GM12874 (cell line): ENCODE data around the gene MTR.

Source experiments
- TF ChIP-seq, protein P1 (sequence below): IDR thresholded peaks from 2 replicates; pipeline ENCODE4 v1.5.1; 2011; ENCODE audit warnings: low read depth, mild to moderate bottlenecking, control low read depth, low read length, moderate library complexity; ENCODE audit not compliant: insufficient read depth

The MTR gene

GRCh38 chr1:236761397-236762132 lies 33.5 kb upstream of the MTR start:
- TF ChIP-seq, protein P1, sequence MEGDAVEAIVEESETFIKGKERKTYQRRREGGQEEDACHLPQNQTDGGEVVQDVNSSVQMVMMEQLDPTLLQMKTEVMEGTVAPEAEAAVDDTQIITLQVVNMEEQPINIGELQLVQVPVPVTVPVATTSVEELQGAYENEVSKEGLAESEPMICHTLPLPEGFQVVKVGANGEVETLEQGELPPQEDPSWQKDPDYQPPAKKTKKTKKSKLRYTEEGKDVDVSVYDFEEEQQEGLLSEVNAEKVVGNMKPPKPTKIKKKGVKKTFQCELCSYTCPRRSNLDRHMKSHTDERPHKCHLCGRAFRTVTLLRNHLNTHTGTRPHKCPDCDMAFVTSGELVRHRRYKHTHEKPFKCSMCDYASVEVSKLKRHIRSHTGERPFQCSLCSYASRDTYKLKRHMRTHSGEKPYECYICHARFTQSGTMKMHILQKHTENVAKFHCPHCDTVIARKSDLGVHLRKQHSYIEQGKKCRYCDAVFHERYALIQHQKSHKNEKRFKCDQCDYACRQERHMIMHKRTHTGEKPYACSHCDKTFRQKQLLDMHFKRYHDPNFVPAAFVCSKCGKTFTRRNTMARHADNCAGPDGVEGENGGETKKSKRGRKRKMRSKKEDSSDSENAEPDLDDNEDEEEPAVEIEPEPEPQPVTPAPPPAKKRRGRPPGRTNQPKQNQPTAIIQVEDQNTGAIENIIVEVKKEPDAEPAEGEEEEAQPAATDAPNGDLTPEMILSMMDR = no peak

DNA sequence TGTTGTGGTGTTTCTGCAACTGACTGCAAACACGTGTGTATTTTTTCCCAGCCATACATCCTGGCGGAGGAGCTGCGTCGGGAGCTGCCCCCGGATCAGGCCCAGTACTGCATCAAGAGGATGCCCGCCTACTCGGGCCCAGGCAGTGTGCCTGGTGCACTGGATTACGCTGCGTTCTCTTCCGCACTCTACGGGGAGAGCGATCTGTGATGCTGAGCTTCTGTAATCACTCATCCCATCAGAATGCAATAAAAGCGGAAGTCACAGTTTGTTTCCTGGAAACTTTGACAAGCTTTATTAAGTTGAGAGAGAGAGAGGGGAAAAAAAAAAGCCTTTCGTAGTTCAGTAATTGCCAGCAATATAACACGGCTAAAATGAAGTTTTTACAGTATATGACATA lies 32.7 kb upstream of the MTR start:
- TF ChIP-seq, protein P1 = no peak

DNA sequence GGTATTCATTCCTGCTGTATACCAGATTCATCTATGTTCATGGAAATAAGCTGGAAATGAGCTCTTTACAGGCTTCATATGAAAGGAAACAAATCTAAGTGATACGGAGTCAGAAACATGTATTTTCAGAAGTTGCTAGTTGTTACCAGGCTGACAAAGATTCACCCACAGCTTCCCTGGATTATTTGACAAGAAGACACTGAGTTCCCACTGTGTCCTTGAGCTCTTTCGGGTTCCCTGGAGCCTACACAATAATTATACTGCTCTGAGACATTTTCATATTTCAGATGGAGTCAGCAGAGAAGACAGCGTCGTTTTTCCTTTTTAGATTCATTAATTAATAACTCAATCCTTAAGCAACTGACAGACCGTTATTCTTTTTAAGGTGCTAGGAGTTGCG lies 29.3 kb upstream of the MTR start:
- TF ChIP-seq, protein P1 = no peak

DNA sequence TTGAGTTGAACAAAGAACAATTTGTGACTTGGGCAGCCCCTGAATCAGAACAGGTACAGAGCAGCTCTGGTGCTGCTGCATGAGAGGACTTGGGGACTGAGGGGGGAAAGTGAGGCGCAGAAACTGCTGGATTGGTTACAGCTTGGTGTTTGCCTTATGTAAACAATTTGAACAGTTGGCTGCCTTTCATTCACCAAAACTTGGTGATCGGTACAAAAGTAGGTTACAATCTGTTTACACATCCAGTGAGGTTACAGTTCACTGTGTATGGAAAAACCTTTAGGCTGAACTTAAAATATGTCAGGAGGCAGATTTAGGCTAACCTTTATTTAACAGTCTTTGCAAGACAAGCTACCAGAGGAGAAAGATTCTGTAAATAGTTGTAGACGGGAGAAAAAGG lies 28.6 kb upstream of the MTR start:
- TF ChIP-seq, protein P1 = no peak

- TF ChIP-seq, protein P1 = no peak
Measured at GRCh38 chr1:236767276-236767675, 27.8 kb upstream of the MTR start.

- TF ChIP-seq, protein P1 = no peak
Measured at GRCh38 chr1:236768601-236769000, 26.5 kb upstream of the MTR start.

DNA sequence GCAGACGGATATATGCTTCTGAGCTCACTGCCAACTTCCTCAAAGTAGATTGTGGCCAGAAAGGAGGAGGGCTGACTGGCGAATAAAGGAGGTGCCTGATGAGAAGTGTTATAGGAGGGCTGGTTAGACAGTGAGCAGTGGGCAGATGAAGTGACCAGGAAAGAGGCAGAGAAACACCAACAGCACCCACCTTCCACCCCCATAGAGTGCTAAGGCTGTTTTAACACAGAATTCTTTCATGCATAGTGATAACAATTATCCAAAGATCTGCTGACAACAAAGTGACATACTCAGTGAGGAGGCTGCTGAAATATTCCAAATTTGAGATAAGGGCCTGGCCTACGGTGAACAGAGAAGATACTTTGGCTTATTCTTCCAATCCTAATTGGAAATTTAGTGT lies 21.2 kb upstream of the MTR start:
- TF ChIP-seq, protein P1 = no peak
